HG02840 (cell line): ENCODE measurements around the gene GUCY2D.
"Not testable (repeated sequence)": the region's sequence is repeated elsewhere in the genome, so short reads cannot be mapped to it uniquely, and the experiment has no call there.

Experiments
- ATAC-seq: cut with Tn5 transposase; IDR thresholded peaks from one replicate; pipeline ENCODE4 v1.9.1; 2021; ENCODE audit warnings: mild to moderate bottlenecking, moderate library complexity, moderate number of reproducible peaks; ENCODE audit not compliant: unreplicated experiment, low FRiP score

Gene GUCY2D

GRCh38 chr17:8001976-8002720 is at the start of gene GUCY2D:
Gene GUCY2D, plus strand, starts transcription at chr17:8002615. Its CDS starts 433 bp downstream, at chr17:8003048.
- ATAC-seq: no peak

- ATAC-seq: not testable (repeated sequence)
Observed at GRCh38 chr17:7953266-7953665, 49.1 kb upstream of the GUCY2D start.

- ATAC-seq: no peak
Observed at GRCh38 chr17:7955414-7956227, 46.8 kb upstream of the GUCY2D start.

GRCh38 chr17:7956228-7956965 is 46.0 kb upstream of the GUCY2D start:
- no peak for ATAC-seq

- ATAC-seq: no peak
Observed at GRCh38 chr17:7959503-7960253, 42.7 kb upstream of the GUCY2D start.

- ATAC-seq: no peak
Observed at GRCh38 chr17:7961421-7961820, 41.0 kb upstream of the GUCY2D start.

GRCh38 chr17:7967751-7968150 is 34.7 kb upstream of the GUCY2D start:
- no peak for ATAC-seq

GRCh38 chr17:7969433-7969832 is 33.0 kb upstream of the GUCY2D start:
- no peak for ATAC-seq

- no peak for ATAC-seq
Observed at GRCh38 chr17:7971651-7972050, 30.8 kb upstream of the GUCY2D start.

GRCh38 chr17:7972131-7972785 is 30.2 kb upstream of the GUCY2D start:
- ATAC-seq: no peak

- ATAC-seq: no peak
Observed at GRCh38 chr17:7974638-7975131, 27.7 kb upstream of the GUCY2D start.

- no peak for ATAC-seq
Observed at GRCh38 chr17:7977039-7977438, 25.4 kb upstream of the GUCY2D start.

GRCh38 chr17:7977805-7978204 is 24.6 kb upstream of the GUCY2D start:
- no peak for ATAC-seq

GRCh38 chr17:7982173-7982572 is 20.2 kb upstream of the GUCY2D start:
- no peak for ATAC-seq

GRCh38 chr17:7982666-7983065 is 19.7 kb upstream of the GUCY2D start:
- no peak for ATAC-seq

- no peak for ATAC-seq
Observed at GRCh38 chr17:7984904-7985303, 17.5 kb upstream of the GUCY2D start.

GRCh38 chr17:7987112-7987893 is 15.1 kb upstream of the GUCY2D start:
- ATAC-seq: no peak

- ATAC-seq: no peak
Observed at GRCh38 chr17:7988750-7989178, 13.7 kb upstream of the GUCY2D start.
